Hepatocyte (in vitro differentiated cells): ENCODE measurements around the gene ATP1A3.

Source experiments
- EZH2phosphoT487 ChIP-seq: fragments of 200-600 bp; sonication (generic); IDR thresholded peaks from one replicate; pipeline ENCODE4 v1.6.1; 2018; ENCODE audit warnings: antibody characterized with exemption, mild to moderate bottlenecking, low read depth, moderate library complexity; ENCODE audit not compliant: unreplicated experiment, severe bottlenecking
- TF ChIP-seq, protein P1 (sequence below): fragments of 200-600 bp; sonication (generic); IDR thresholded peaks from 2 replicates; pipeline ENCODE4 v1.5.1; 2016; ENCODE audit warnings: antibody characterized with exemption, mild to moderate bottlenecking; ENCODE audit not compliant: poor library complexity

DNA sequence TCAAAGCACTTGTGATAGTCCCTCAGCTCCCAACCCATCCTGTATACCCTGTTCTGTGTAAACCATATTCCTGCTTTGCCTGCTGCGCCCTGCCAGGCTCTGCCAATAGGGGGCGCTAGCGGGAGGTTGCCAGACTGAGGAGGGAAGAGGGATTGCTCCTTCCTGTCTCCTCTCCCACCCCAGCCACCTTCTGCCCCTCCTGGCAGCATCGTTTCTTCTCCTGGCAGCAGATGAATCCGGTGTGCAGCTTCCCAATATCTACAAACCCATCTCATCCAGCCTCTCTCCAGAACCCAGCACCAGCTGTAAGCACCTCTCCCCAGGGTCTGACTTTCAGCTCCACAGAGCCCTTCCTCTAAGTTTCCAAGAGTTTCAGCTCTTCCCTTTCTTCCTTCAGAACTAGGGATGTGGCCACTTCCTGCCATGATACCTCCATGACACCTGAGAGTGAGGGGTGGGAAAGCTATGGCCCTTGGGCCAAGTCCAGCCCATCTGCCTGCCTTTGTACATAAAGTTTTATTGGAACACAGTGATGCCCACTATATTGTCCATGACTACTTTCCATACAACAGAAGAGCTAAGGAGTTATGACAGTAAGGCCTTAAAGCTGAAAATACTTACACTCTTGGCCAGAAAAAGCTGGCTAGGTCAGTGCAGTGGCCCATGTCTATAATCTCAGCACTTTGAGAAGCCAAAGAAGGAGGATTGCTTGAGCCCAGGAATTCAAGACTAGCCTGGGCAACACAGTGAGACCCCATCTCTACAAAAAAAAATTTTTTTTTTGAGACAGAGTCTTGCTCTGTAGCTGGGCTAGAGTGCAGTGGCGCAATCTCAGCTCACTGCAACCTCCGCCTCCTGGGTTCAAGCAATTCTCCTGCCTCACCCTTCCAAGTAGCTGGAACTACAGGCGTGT is 34.5 kb upstream of the ATP1A3 start:
- TF ChIP-seq, protein P1, sequence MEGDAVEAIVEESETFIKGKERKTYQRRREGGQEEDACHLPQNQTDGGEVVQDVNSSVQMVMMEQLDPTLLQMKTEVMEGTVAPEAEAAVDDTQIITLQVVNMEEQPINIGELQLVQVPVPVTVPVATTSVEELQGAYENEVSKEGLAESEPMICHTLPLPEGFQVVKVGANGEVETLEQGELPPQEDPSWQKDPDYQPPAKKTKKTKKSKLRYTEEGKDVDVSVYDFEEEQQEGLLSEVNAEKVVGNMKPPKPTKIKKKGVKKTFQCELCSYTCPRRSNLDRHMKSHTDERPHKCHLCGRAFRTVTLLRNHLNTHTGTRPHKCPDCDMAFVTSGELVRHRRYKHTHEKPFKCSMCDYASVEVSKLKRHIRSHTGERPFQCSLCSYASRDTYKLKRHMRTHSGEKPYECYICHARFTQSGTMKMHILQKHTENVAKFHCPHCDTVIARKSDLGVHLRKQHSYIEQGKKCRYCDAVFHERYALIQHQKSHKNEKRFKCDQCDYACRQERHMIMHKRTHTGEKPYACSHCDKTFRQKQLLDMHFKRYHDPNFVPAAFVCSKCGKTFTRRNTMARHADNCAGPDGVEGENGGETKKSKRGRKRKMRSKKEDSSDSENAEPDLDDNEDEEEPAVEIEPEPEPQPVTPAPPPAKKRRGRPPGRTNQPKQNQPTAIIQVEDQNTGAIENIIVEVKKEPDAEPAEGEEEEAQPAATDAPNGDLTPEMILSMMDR, result peak; percentile 26
- TF ChIP-seq EZH2phosphoT487, result no peak
